WI38 (cell line): ENCODE results near the gene AQP1.
A peak's percentile ranks its signal among the peaks of the same experiment; 100 is the strongest.

Source experiments
- H3K4me3 ChIP-seq: 2 replicates; pipeline ENCODE4 v1.5.1; 2011; ENCODE audit warnings: low read depth, mild to moderate bottlenecking, control low read depth, low read length
- CTCF ChIP-seq: IDR thresholded peaks from 2 replicates; pipeline ENCODE4 v1.5.1; 2012; ENCODE audit warnings: low read depth, mild to moderate bottlenecking, control low read depth, low read length

The AQP1 gene

GRCh38 chr7:30934732-30935568, 23.3 kb downstream of the AQP1 start:
- H3K4me3 ChIP-seq: no peak overlapping the region
- TF ChIP-seq CTCF: no peak

GRCh38 chr7:30935569-30935877, 23.9 kb downstream of the AQP1 start:
- TF ChIP-seq CTCF: no peak

GRCh38 chr7:30936650-30937245, 25.1 kb downstream of the AQP1 start:
- H3K4me3 ChIP-seq: no peak overlapping the region
- no peak for TF ChIP-seq CTCF

More at GRCh38 chr7:30935569-30935877, 23.9 kb downstream of the AQP1 start:
- no peak overlapping the region for H3K4me3 ChIP-seq

- no peak overlapping the region for H3K4me3 ChIP-seq
- no peak for TF ChIP-seq CTCF
Measured at GRCh38 chr7:30937416-30937815, 25.8 kb downstream of the AQP1 start.

- H3K4me3 ChIP-seq: no peak overlapping the region
- peak; percentile 97 for TF ChIP-seq CTCF
Measured at GRCh38 chr7:30938435-30939316, 27.0 kb downstream of the AQP1 start.

GRCh38 chr7:30941582-30942323, 30.1 kb downstream of the AQP1 start:
- no peak for TF ChIP-seq CTCF
- H3K4me3 ChIP-seq: no peak overlapping the region
